ENCODE measurements around the gene NR1H2.

DNA sequence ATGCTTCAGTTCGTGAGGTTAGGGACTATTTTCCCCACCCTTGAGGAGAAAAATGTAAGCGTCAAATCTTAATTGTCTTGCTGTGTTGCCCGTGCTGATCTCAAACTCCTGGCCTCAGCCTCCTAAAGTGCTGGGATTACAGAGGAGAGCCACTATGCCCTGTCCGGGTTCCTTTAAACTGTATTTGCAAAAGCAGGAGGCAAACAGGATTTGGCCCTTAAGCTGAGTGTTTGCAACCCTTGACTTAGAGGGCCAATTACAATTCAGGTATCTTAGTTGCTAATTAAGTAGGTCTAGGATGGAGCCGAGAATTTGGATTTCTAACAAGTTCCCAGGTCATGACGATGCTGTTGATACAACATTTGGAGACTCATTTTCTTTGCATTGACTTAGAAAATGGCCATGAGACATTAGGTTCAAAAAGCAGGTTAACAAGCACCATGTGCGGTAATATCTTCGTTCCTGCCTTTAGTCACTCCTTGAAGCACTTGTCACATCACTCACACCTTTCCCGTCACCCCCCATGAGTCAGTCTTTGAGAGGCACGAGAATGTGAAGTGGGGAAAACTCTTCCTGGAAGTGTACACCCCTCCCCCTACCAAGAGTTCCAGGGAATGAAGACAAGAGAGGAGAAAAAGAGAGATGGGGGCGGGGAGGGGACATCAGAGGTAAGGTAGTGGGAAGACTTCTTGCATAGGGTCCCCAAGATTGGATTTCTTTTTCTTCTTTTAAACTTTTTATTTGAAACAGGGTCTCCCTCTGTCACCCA, 13.4 kb upstream of the NR1H2 start:
- TF ChIP-seq, protein P1, sequence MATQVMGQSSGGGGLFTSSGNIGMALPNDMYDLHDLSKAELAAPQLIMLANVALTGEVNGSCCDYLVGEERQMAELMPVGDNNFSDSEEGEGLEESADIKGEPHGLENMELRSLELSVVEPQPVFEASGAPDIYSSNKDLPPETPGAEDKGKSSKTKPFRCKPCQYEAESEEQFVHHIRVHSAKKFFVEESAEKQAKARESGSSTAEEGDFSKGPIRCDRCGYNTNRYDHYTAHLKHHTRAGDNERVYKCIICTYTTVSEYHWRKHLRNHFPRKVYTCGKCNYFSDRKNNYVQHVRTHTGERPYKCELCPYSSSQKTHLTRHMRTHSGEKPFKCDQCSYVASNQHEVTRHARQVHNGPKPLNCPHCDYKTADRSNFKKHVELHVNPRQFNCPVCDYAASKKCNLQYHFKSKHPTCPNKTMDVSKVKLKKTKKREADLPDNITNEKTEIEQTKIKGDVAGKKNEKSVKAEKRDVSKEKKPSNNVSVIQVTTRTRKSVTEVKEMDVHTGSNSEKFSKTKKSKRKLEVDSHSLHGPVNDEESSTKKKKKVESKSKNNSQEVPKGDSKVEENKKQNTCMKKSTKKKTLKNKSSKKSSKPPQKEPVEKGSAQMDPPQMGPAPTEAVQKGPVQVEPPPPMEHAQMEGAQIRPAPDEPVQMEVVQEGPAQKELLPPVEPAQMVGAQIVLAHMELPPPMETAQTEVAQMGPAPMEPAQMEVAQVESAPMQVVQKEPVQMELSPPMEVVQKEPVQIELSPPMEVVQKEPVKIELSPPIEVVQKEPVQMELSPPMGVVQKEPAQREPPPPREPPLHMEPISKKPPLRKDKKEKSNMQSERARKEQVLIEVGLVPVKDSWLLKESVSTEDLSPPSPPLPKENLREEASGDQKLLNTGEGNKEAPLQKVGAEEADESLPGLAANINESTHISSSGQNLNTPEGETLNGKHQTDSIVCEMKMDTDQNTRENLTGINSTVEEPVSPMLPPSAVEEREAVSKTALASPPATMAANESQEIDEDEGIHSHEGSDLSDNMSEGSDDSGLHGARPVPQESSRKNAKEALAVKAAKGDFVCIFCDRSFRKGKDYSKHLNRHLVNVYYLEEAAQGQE (IDR thresholded peaks at IDR 0.05; ENCODE audit: insufficient replicate concordance, low read depth): no peak
- TF ChIP-seq, protein P2, sequence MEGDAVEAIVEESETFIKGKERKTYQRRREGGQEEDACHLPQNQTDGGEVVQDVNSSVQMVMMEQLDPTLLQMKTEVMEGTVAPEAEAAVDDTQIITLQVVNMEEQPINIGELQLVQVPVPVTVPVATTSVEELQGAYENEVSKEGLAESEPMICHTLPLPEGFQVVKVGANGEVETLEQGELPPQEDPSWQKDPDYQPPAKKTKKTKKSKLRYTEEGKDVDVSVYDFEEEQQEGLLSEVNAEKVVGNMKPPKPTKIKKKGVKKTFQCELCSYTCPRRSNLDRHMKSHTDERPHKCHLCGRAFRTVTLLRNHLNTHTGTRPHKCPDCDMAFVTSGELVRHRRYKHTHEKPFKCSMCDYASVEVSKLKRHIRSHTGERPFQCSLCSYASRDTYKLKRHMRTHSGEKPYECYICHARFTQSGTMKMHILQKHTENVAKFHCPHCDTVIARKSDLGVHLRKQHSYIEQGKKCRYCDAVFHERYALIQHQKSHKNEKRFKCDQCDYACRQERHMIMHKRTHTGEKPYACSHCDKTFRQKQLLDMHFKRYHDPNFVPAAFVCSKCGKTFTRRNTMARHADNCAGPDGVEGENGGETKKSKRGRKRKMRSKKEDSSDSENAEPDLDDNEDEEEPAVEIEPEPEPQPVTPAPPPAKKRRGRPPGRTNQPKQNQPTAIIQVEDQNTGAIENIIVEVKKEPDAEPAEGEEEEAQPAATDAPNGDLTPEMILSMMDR (IDR thresholded peaks at IDR 0.05; ENCODE audit: insufficient read depth, low read length): no peak
- no peak for TF ChIP-seq GABPA (IDR thresholded peaks at IDR 0.05; ENCODE audit: low read depth)

Data from HL-60 (cell line).